ENCODE data around the gene ZC3H14. TPM values are rescaled to one million over a fixed set of nuclear protein-coding genes. Genes with fewer than 3 reads are reported as not detected.

Gene ZC3H14
- total and polyA plus RNA-seq, 7 donors: 28.5 to 45.0 (median 37.1) TPM

DNA sequence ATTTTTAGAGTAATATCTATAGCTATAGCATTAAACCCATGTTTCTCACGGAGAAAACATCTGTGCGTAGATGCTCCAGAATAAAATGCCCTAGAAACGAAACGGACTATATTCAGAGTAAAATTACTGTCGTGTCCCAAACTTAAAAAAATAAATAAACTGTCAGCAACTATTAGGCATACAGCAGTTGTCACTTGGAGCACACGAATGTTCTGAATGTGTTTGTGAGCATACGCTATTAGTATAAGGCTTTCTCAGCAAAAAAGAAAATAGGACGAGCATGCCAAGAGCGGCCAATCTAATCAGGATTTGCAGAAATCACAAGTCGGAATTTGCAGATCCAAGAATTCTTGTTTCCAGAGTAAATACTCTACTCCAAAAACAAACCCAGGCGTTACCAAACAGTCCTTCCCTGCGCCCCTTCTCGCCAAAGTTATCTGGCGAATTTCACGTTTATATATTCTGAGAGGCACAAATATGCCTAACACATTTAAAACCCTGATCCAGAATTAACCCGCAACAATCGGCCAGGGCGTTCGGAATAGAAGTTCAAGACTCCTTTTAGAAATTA, 8.9 kb upstream of the ZC3H14 start:
- ATAC-seq (no peak), DNase-seq (no peak)
- Histone ChIP-seq H3K9me3 (no peaks in the 10 kb centered on the region), H3K4me1 (peaks cover 32% of the 10 kb centered on the region), H3K27me3 (ENCODE audit: insufficient read depth in 3 of 3, low read length in 2 of 3) (no peaks in the 10 kb centered on the region), H3K36me3 (ENCODE audit: insufficient read depth in 1 of 2, low read depth in 1 of 2) (peaks cover 0 to 13% of the 10 kb centered on the region in 2 donors), H3K4me3 (peak overlapping the region; percentile 91), H3K27ac (peak overlapping the region; percentile 88)
- TF ChIP-seq, protein P1, sequence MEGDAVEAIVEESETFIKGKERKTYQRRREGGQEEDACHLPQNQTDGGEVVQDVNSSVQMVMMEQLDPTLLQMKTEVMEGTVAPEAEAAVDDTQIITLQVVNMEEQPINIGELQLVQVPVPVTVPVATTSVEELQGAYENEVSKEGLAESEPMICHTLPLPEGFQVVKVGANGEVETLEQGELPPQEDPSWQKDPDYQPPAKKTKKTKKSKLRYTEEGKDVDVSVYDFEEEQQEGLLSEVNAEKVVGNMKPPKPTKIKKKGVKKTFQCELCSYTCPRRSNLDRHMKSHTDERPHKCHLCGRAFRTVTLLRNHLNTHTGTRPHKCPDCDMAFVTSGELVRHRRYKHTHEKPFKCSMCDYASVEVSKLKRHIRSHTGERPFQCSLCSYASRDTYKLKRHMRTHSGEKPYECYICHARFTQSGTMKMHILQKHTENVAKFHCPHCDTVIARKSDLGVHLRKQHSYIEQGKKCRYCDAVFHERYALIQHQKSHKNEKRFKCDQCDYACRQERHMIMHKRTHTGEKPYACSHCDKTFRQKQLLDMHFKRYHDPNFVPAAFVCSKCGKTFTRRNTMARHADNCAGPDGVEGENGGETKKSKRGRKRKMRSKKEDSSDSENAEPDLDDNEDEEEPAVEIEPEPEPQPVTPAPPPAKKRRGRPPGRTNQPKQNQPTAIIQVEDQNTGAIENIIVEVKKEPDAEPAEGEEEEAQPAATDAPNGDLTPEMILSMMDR (IDR thresholded peaks at IDR 0.05): no peak
- WGBS, 3 donors: 2 to 3% (median 2%) methylated on average over 19 of the region's 19 CpGs
- intact Hi-C loops (cut with DNase I): loop anchor here in 1 of 2 donors (10.0 kb wide), 1 partner anchor 1401 kb away; the partner anchor contains the start of genes EFCAB11 and TDP1

GRCh38 chr14:88554457-88555286, 8.2 kb upstream of the ZC3H14 start, which contains the start of gene PTPN21:
Gene PTPN21, minus strand, starts transcription at chr14:88555007. Its CDS starts 4,590 bp downstream, at chr14:88550417.
- Histone ChIP-seq H3K27me3 (ENCODE audit: insufficient read depth in 3 of 3, low read length in 2 of 3) (no peaks in the 10 kb centered on the region), H3K9me3 (no peaks in the 10 kb centered on the region), H3K36me3 (ENCODE audit: insufficient read depth in 1 of 2, low read depth in 1 of 2) (peaks cover 0 to 6% of the 10 kb centered on the region in 2 donors), H3K4me3 (peak within 1 kb of the TSS; percentile 91), H3K27ac (peak within 1 kb of the TSS; percentile 88), H3K4me1 (peaks cover 32% of the 10 kb centered on the region)
- TF ChIP-seq, protein P1 (IDR thresholded peaks at IDR 0.05): no peak
- peak; percentile 83 to 89 for DNase-seq
- intact Hi-C loops (cut with DNase I): loop anchor here in 1 of 2 donors (10.0 kb wide), 1 partner anchor 1400 kb away; the partner anchor contains the start of genes EFCAB11 and TDP1
- WGBS, 3 donors: 1 to 2% (median 1%) methylated on average over 71 to 103 of the region's 103 CpGs
- peak; percentile 89 to 92 (median 92) for ATAC-seq

- Histone ChIP-seq H3K27me3 (ENCODE audit: insufficient read depth in 3 of 3, low read length in 2 of 3) (no peaks in the 10 kb centered on the region), H3K4me3 (no peak overlapping the region), H3K36me3 (ENCODE audit: insufficient read depth in 1 of 2, low read depth in 1 of 2) (no peaks in the 10 kb centered on the region), H3K27ac (peak overlapping the region; percentile 50), H3K4me1 (peaks cover 27% of the 10 kb centered on the region), H3K9me3 (no peaks in the 10 kb centered on the region)
- DNase-seq (no peak), ATAC-seq (no peak)
- intact Hi-C loops (cut with DNase I): loop anchor here in 1 of 2 donors (10.0 kb wide), 1 partner anchor 1398 kb away; the partner anchor contains the start of genes EFCAB11 and TDP1
- WGBS, 3 donors: 38 to 41% (median 38%) methylated on average over 3 of the region's 3 CpGs
- TF ChIP-seq, protein P1 (IDR thresholded peaks at IDR 0.05): no peak
Measured at GRCh38 chr14:88556581-88556980, 6.3 kb upstream of the ZC3H14 start.

GRCh38 chr14:88559852-88560251, 3.0 kb upstream of the ZC3H14 start:
- no peak overlapping the region for H3K4me3 ChIP-seq
- TF ChIP-seq, protein P1 (IDR thresholded peaks at IDR 0.05): peak; percentile 38
- no peak overlapping the region for H3K27ac ChIP-seq
- ATAC-seq (no peak), DNase-seq (no peak)
- H3K36me3 ChIP-seq (ENCODE audit: insufficient read depth in 1 of 2, low read depth in 1 of 2): peaks cover 0 to 8% of the 10 kb centered on the region in 2 donors
- H3K9me3 ChIP-seq: no peaks in the 10 kb centered on the region
- peaks cover 18% of the 10 kb centered on the region for H3K4me1 ChIP-seq
- no peaks in the 10 kb centered on the region for H3K27me3 ChIP-seq (ENCODE audit: insufficient read depth in 3 of 3, low read length in 2 of 3)
- WGBS, 3 donors: 0 to 10% (median 3%) methylated on average over 1 of the region's 1 CpG
- intact Hi-C loops (cut with DNase I): loop anchor here (5.0 to 10.0 kb wide), 2 partner anchors 68 to 1395 kb away; partner anchors contain the start of genes EFCAB11 (in 1 of the 2) and TDP1 (in 1 of the 2)

Data from psoas muscle (tissue), 8 donors.